LoVo (cell line): ENCODE measurements around the gene MUL1.
"Not testable (repeated sequence)": the region's sequence is repeated elsewhere in the genome, so short reads cannot be mapped to it uniquely, and the experiment has no call there.

Experiments used
- DNase-seq: peaks from one replicate; pipeline ENCODE4 v3.0.0-alpha.2; 2016; ENCODE audit warnings: low spot score

Gene MUL1

GRCh38 chr1:20511518-20512428, 3.8 kb upstream of the MUL1 start:
- DNase-seq, result no peak

- DNase-seq, result no peak
These were observed 440 bp upstream of the MUL1 start for GRCh38 chr1:20508411-20508771.

GRCh38 chr1:20507248-20507563, 745 bp downstream of the MUL1 start:
- no peak for DNase-seq

- DNase-seq, result no peak
These were observed 2.5 kb downstream of the MUL1 start for GRCh38 chr1:20505488-20505887.

- no peak for DNase-seq
These were observed 7.2 kb downstream of the MUL1 start for GRCh38 chr1:20500716-20501115.

- DNase-seq, result no peak
These were observed 8.2 kb downstream of the MUL1 start for GRCh38 chr1:20499718-20500117.

GRCh38 chr1:20499105-20499504, 8.8 kb downstream of the MUL1 start:
- no peak for DNase-seq

GRCh38 chr1:20498116-20498515, 9.8 kb downstream of the MUL1 start:
- no peak for DNase-seq

GRCh38 chr1:20497506-20497905, 10.4 kb downstream of the MUL1 start:
- no peak for DNase-seq

- DNase-seq, result not testable (repeated sequence)
These were observed 11.1 kb downstream of the MUL1 start for GRCh38 chr1:20496725-20497383.

GRCh38 chr1:20496241-20496661, 11.7 kb downstream of the MUL1 start:
- DNase-seq, result peak; percentile 83

GRCh38 chr1:20495661-20496060, 12.3 kb downstream of the MUL1 start:
- no peak for DNase-seq

GRCh38 chr1:20494609-20495311, 13.2 kb downstream of the MUL1 start:
- DNase-seq, result peak; percentile 41

- peak; percentile 82 for DNase-seq
These were observed 13.9 kb downstream of the MUL1 start for GRCh38 chr1:20493839-20494608.

- no peak for DNase-seq
These were observed 14.6 kb downstream of the MUL1 start for GRCh38 chr1:20493309-20493708.

GRCh38 chr1:20492751-20493150, 15.2 kb downstream of the MUL1 start:
- no peak for DNase-seq

- DNase-seq, result no peak
These were observed 16.1 kb downstream of the MUL1 start for GRCh38 chr1:20491866-20492265.

- no peak for DNase-seq
These were observed 16.8 kb downstream of the MUL1 start for GRCh38 chr1:20491178-20491577.

- no peak for DNase-seq
These were observed 20.7 kb downstream of the MUL1 start for GRCh38 chr1:20487236-20487590.

GRCh38 chr1:20486457-20487235, 21.3 kb downstream of the MUL1 start:
- peak; percentile 43 for DNase-seq
